CD4-positive, alpha-beta T cell treated with Interleukin-4 for 1 hour (primary cell): Measurements from ENCODE around the gene MRLN.
"Not testable (repeated sequence)": the region's sequence is repeated elsewhere in the genome, so short reads cannot be mapped to it uniquely, and the experiment has no call there.

ENCODE experiments used
- DNase-seq, 2 donors: peaks; one replicate each; pipeline ENCODE4 v3.0.0-alpha.2; 2020 to 2022

MRLN gene

DNA sequence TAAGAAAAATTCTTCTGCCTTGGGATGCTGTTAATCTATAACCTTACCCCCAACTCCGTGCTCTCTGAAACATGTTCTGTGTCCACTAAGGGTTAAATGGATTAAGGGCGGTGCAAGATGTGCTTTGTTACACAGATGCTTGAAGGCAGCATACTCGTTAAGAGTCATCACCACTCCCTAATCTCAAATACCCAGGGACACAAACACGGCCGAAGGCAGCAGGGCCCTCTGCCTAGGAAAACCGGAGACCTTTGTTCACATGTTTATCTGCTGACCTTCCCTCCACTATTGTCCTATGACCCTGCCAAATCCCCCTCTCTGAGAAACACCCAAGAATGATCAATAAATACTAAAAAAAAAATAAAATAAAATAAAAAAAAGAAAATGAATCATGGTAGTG, 8.5 kb downstream of the MRLN start:
- not testable (repeated sequence) for DNase-seq

DNA sequence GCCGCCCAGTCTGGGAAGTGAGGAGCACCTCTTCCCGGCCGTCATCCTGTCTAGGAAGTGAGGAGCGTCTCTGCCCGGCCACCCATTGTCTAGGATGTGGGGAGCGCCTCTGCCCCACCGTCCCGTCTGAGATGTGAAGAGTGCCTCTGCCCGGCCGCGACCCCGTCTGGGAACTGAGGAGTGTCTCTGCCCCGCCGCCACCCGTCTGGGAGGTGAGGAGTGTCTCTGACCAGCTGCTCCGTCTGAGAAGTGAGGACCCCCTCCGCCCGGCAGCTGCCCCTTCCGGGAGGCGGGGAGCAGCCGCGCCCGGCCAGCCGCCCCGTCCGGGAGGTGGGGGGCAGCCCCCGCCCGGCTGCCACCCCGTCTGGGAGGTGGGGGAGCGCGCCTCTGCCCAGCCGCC, 9.1 kb downstream of the MRLN start:
- DNase-seq = not testable (repeated sequence)

DNA sequence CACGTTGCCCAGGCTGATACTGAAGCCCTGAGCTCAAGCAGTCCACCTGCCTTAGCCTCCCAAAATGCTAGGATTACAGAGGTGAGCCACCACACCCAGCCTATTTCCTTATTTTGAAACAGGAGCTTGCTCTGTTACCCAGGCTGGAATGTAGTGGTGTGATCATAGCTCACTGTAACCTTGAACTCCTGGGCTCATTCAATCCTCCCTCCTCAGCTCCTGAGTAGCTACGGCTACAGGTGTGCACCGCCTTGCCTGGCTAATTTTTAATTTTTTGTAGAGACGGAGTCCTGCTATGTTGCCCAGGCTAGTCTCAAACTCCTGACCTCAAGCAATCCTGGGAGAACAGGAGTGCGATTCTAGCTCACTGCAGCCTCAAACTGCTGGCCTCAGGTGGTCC, 11.7 kb downstream of the MRLN start:
- no peak for DNase-seq

DNA sequence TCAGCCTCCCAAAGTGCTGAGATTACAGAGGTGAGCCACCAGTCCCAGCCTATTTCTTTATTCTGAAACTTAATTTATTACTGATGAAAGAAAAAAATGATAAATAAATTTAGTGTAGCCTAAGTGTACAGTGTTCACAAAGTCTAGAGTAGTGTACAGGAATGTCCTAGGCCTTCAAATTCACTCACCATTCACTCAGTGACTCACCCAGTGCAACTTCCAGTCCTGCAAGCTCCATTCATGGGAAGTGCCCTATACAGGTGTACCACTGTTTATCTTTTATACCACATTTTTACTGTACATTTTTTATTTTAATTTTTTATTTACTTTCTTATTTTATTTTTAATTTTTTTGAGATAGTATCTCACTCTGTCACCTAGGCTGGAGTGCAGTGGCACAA, 12.2 kb downstream of the MRLN start:
- no peak for DNase-seq

DNA sequence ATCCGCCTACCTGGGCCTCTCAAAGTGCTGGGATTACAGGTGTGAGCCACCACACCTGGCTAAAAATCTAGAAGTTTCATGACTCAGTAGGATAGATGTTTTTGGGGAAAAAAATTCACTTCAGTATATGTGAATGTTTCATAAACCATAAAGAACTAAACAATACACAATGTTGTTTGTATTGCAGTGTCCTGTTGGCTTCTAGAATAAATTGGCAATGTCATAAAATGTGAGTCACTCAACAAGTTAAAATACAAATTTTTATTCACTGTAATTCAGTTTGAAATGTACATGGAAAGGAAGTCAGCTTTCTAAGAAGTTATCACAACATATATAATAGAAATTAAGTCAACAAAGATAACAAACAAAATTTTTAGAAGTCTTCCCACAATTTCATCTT, 16.5 kb downstream of the MRLN start:
- DNase-seq = no peak

DNA sequence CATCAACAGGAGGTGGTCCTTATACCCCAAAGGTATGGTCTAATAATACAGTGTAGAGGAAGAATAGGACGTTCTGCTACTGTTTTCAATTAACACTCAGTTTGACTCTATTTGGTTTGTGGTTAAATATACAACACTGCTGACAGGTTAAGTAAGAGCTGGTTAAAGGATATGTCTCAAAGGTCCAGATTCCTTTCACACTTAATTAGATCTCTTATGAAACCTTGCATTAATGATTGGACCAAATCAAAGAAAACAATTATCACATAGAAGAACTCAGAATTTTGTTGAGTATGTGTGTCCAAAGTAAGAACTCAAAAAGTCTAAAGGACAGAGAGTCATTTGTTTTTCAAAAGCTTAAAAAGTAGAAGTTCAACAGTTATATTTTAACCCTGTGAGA, 18.0 kb downstream of the MRLN start:
- DNase-seq = no peak

DNA sequence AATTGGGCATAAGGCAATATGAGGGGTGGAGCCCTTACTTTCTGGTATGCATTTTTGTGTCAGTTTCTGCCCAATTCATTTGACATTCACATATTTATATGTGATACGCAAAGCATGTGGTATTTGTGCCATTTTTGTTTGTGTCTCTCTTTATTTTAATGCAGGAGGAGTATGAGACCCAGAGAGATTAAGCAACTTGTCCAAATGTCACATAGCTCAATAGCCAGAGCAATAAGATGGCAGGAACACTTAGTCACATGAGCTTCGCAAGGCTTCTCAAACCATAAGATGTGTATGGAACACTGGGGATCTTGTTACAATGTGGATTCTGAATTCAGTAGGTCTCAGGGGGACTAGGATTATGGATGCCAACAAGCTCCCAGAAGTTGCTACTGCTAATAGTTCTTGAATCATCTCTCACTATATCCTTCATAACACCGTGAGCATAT, 19.2 kb downstream of the MRLN start:
- no peak for DNase-seq

DNA sequence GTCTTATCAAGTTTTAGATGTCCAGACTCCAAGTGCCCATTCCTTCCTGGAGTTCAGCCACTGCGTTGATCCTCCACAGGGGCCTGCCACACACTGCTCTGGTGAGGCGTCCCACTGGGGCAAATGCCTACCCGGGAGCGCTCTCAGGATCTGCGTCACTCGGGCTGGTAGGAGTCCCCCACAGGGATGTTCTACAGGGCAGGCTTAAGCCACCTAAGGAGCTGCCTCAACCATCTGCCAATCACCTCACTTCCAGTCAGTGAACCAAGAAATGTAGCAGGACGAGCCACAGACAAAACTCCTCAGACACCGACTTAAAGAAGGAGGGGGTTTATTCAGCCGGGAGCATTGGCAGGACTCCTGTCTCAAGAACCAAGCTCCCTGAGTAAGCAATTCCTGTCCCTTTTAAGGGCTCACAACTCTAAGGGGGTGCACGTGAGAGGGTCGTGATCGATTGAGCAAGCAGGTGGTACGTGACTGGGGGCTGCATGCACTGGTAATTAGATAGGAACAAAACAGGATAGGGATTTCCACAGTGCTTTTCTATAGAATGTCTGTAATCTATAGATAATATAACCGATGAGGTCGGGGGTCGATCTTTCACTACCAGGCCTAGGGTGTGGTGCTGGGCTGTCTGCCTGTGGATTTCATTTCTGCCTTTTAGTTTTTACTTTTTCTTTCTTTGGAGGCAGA, 19.8 kb downstream of the MRLN start:
- DNase-seq = not testable (repeated sequence)

DNA sequence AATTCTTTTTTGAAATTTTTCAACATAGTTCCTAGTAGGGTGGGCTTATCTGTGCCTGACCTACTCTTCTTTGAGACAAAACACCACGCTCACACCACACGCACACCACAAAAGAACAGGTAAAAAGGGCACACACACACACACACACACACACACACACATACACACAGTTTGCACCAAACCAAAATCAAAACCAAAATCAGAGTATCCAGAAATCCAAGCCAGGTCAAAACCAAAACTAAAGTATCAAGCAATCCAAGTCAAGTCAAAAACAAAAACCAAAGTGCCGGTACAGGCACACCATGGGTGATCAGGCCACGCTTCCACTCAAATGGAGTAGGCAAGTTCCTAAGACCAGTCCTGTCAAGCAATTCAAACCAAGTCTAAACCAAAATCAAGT, 20.4 kb downstream of the MRLN start:
- not testable (repeated sequence) for DNase-seq

DNA sequence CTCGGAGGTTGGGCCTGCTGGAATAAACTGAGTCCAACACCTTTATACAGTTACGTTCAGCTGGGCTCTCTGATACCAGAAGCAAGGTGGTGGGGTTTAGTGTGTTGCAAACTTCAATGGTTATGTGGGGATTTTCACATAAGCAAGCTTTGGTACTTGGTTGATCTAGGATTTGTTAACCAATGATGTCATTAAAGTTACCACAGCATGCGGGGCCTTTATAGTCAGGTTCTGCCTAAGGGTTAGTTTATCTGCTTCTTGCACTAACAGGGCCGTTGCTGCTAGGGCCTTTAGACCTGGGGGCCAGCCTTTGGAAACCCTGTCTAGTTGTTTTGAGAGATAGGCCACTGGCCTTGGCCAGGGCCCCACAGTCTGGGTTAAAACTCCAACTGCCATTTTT, 24.1 kb downstream of the MRLN start:
- not testable (repeated sequence) for DNase-seq

DNA sequence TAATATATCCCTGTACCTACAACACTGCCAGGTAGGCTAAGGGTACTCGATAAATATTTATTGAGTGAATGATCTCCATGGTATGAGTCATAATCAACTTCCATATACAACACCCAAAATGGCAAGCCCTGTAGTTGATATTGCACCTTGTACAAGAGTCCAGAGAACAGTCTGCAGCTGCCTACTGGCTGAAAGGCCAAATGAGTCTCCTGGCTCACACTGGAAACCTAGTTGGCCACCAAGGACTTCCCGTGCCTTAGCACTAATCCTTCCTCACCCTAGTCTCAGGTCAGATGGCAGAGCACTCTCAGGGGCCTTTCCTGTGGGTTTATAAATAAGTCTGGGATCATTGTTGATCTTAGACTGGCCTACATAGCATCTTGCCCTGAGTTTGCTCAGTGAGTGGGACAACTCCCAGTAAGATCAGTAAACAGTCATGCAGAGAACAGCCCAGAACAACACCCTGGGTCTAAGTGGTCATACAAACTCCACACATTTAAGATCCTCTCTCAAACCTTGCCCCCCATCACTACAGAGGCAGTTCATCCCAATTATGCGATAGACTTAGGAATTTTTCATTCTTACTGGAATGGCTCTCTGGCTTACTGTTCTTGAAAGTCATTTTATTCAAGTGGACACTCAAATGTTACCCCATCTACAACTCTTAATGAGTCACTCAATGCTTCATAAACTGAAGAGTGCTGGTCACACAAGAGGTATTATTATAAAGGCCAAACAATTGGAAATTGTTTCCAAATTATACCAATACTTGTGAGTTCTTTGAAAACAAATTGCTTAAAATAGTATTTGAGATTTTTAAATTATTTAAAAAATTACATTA, 28.9 kb downstream of the MRLN start:
- no peak for DNase-seq

DNA sequence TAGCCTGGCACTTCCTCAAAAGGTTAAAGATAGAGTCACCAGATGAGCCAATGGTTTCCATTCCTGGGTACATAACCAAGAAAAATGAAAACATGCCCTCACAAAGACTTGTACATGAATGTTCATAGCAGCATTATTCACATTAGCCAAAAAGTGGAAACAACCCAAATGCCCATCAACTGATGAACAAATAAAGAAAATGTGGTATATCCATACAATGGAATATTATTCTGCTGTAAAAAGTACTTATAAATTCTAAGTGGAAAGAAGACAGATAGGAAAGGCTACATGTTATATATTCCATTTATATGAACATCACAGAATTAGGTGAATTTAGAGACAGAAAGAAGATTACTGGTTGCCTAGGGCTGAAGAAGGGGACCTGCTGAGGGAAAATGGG, 32.9 kb downstream of the MRLN start:
- no peak for DNase-seq

DNA sequence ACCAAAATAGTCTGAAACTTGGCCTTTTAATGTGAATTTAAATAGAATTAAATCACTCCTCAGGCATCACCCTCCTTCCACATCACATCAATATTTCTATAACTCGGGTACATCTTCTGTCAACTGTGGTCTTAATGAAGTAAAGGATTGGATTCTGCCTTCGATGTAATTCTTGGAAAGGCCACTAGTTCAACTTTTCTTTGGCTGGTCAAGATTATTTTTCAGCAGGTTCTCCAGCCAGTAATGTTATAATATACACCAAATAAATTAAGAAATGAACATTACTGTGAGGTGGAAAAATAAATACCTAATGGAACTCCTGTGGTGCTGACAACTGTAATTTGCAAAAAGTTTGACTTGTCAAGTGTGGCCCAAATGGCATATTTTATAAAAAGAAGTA, 33.9 kb downstream of the MRLN start:
- DNase-seq = no peak

DNA sequence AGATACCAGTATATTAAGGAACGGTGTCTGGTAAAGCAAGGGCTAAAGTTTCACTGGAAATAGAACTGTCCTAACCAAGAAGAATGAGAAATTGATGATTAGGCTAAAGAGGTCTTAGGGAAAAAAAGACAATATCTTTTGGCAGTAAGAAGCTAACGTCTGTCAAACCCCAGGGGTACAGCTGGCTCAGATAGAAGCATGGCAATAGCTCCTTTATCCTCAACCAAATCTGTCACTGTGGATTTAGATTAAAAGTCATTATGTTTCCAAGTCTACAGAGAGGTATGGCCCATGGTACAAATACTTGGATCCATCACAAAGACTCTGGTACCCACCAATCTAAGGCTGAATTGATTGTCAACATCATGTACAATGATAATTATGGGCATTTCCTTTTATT, 35.0 kb downstream of the MRLN start:
- no peak for DNase-seq

DNA sequence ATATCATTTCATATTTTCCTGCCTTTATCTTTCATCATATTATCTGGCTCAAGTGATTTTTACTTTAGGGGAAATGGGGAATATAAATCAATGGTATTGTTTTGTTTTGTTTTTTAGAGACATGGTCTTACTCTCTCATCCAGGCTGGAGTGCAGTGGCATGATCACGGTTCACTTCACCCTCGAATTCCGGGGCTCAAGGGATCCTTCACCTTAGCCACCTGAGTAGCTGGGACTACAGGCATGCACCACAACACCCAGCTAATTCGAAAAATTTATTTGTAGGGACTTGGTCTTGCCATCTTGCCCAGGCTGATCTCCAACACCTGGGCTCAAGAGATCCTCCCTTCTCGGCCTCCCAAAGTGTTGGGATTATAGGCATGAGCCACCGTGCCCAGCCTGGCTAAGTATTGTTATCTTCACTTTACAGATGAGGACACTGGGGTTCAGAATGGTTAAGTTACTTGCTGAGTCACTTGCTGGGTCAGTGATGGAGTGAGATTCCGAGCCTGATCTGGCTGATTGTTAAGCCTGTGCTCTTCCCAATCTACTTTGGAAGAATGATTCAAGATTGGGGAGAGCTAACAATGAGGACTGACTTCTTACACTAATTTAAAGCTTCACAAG, 39.9 kb downstream of the MRLN start:
- no peak for DNase-seq

DNA sequence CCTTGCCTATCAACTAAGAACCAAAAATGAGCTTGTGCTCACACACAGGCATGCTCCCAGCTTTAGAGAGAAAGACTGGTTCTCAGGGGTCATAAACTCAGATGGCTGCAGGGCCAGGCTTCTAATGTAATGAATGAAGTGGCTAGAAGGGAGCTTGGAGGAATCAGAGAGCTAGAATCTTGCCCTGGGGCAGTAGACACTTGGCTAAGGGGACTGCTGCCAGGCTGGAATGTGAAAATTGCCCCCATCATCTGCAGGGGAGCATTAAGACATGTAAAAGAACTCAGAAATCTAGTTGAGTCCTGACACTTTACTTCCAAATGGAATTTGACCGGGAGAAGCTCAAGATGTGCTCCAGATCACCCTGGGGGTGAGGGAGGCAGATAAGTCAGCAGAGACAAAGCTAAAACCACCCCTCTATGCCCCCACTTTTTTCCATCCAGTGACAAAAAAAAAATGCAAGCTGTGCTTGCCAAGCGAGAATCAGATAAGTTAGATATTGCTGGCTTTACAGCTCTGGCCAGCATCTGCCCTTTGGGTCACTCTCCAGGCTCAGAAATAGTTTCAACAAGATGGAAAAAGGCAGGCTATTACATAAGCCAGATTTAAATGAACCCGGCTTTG, 41.3 kb downstream of the MRLN start:
- DNase-seq = no peak

DNA sequence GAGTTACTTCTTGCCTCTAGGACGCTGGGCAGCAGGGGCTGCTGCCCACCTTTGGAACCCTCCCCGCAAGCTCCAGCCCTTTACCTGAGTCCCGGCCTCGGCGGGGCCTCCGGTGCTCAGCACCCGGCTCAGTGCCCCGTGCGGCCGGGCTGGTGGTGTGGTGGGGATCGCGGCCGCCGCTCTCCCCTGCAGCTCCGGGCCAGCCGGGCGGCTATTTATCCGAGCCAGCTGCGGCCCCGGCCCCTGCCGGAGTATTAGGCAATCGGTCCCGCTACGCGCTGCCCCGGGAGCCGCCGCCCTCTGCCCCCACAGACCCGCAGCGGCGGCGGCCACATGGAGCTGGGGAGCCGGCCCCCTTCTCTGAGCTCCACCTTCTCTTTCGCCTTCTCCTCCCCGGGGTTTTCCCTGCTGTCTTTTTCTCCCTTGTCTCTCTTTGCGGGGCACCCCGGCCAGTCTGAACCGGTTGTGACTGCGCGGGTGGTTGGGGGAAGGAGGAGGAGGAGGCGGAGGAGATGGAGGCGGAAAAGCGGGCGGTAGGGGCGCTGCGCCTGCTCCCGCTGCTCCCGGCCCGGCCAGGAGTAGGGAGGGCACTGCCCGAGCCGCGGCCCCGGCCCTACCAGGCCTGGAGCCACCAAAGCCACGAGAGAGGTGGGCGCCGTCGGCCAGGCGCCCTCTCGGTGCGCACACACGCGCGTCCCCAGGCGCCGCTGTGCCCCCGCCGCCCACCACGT, 43.7 kb downstream of the MRLN start, which contains the start of gene SLC16A9:
TSS of gene SLC16A9 (minus strand) at position 456 of the 731 bp plus-strand sequence. CDS start 25,559 bp downstream, outside the sequence.
- DNase-seq = peak in 1 of 2 donors; percentile 13

DNA sequence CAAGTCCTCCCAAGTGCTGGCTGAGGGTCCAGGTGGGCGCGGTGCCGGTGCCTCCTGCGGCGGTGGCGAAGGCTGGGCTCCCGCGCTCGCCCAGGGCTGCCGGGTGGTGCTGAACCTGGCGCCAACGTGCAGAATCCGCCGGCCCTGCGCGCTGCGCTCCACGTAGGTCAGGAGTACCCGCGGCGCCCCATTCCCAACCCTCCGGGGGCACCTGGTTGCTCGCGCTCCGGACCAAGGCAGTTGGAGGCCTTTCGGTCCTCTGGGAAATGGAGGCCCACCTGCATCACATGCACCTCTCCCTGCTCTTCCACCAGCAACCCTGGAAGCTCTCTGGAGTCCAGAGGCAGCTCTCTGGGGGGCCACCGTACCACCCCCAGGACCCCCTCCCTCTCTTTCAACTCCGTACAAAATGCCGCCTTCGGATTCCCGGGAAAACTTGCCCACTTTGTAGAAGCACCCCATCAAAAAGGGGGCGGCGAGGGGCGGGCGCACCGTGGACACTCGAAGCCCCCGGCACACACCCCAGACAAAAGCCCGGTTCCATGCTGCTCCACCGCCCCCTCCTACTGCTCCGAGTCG, 44.4 kb downstream of the MRLN start:
- no peak for DNase-seq

DNA sequence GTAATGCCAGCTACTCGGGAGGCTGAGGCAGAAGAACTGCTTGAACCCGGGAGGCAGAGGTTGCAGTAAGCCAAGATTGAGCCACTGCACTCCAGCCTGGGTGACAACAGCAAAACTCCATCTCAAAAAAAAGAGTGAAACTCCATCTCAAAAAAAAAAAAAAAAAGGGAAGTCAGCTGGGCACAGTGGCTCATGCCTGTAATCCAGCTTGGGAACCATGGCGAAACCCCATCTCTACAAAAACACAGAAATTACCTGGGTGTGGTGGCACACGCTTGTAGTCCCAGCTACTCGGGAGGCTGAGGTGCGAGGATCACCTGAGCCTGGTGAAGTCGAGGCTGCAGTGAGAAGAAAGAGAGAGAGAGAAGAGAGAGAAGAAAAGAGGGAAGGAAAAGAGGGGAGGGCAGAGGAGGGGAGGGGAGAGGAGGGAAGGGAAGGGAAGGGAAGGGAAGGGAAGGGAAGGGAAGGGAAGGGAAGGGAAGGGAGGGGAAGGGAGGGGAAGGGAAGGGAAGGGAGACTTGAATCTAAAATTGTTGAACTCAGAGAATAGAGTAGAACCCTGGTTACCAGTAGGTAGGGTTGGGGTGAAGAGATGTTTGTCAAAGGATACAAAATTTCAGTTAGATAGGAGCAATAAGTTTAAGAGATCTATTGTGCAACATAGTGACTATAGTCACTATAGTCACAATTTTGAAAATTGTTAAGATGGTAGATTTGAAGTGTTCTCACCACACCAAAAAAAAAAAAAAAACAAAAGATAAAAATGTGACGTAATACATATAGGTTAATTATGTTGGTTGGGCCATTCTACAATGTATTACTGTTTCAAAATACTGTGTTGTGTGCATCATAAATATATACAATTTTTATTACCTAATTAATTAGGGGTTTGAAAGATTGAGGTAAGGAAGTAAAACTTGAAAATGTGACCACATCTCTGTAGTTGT, 46.1 kb downstream of the MRLN start:
- DNase-seq = no peak

DNA sequence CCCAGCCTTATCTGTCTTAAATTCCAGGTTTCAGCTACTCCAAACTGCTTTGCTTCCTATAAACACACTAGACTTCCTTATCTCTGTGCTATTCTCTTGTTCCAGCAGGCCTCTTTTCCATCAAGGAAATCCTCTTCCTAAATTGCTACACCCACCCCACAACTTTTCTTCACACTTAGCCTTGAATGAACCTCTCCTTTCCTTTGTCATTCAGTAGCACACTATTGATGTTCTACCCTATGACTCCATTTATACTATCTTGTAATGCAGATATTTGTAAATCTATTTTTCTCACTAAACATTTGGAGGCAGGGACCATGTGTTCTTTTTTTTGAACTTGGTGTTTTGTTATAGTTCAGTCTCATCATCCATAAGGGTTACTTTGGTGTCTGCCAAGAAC, 47.3 kb downstream of the MRLN start:
- no peak for DNase-seq

DNA sequence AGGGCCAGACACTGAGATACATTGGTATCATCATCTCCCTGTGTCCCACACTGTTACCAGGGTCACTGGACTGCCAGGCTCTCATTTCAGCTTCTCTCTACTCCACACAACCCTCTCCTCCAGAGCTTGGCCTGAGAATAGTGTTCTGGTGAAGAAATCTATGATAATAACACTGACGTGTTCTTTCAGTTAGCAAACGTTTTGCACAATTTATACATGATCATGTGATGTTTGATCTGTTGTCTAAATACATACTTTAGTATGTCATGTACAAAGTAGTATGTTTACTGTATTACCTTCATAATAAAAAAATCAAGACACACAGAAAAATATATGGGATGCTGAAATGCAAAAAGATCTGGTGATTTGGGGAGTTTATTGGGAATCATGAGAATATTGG, 48.6 kb downstream of the MRLN start:
- DNase-seq = no peak
